ENCODE measurements around the gene MAP7D3.
A peak's percentile ranks its signal among the peaks of the same experiment; 100 is the strongest.

Gene MAP7D3

DNA sequence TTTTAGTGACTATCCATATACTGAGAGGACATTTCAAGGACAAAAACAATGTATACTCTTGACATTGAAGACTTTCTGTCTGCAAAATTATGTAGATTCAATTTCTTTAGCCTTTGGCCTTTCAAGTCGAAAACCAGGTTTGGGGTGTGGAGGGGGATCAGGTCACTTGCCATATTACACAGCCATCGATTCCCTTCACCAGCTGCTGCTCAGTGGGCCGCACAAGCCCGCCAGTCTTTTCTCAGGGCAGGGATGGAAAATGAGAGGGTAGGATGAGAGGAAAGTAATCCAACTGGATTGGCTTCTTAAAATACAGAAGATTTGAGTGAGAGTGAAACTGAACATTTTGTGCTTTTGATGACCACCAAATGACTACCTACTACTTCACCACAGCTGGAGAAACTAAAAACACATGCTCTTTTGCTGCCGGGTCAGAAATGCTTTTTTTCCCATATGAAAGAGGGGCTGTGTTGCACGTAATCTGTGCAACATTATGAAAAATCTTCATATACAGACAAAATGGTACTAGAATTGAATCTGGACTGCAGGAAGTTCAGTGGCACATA is 52.4 kb downstream of the MAP7D3 start:
- Histone ChIP-seq H3K4me2 (no peak overlapping the region), H3K4me3 (no peak overlapping the region), H3K36me3 (no peaks in the 10 kb centered on the region), H3K9ac (no peak overlapping the region), H3K4me1 (peaks cover 7 to 60% (median 35%) of the 10 kb centered on the region in 10 experiments), H3K27ac (no peak overlapping the region), H3K27me3 (peaks cover 93 to 100% (median 97%) of the 10 kb centered on the region in 11 experiments), H4K20me1 (no peaks in the 10 kb centered on the region; a peak in 1 of 22 replicates), H3K9me3 (replicated peaks in 1 of 11) (no peaks in the 10 kb centered on the region)
- no peak for TF ChIP-seq Cebpa-rat (IDR thresholded peaks at IDR 0.05)

- H3K27ac ChIP-seq, result no peak overlapping the region
- no peak for TF ChIP-seq Cebpa-rat (IDR thresholded peaks at IDR 0.05)
- peaks cover 15 to 62% (median 42%) of the 10 kb centered on the region in 10 experiments for H3K4me1 ChIP-seq
- no peak overlapping the region for H3K9ac ChIP-seq
- H3K4me3 ChIP-seq, result no peak overlapping the region
- no peaks in the 10 kb centered on the region for H3K9me3 ChIP-seq (replicated peaks in 1 of 11)
- H3K4me2 ChIP-seq, result peak overlapping the region in 2 of 11 experiments; percentile 27 to 53; a peak in 3 of 22 replicates
- H4K20me1 ChIP-seq, result no peaks in the 10 kb centered on the region; a peak in 1 of 22 replicates
- no peaks in the 10 kb centered on the region for H3K36me3 ChIP-seq
- H3K27me3 ChIP-seq, result peaks cover 92 to 100% (median 97%) of the 10 kb centered on the region in 11 experiments
These were observed 53.2 kb downstream of the MAP7D3 start for GRCh38 chrX:136198010-136198409.

DNA sequence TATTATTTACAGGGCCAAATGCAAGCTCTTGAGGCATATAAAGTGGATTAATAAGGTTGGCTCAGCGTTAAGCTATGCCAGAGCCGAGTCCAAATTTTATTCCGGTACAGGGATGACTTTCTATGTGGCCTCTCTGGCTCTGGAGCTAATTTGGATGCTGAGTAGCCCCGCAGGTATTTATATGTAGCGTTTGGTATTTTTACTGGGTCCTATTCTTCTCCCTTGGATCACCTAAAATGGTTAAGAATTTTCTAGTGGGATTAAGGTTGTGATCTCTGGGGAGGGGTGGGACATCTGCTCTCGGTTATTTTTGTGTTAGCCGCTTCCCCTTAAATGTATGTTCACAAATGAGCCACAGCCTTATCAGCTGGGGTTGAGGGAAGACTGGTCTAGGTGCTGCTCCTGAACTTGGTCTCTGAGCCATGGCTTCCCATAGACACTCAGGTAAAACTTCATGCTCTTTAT is 54.5 kb downstream of the MAP7D3 start:
- Histone ChIP-seq H4K20me1 (no peaks in the 10 kb centered on the region), H3K36me3 (no peaks in the 10 kb centered on the region), H3K4me3 (no peak overlapping the region), H3K4me2 (peak overlapping the region in 10 of 11 experiments; percentile 15 to 56 (median 39); a peak in 19 of 22 replicates), H3K27ac (peak overlapping the region in 6 of 11 experiments; percentile 1 to 52 (median 24); a peak in 5 of 22 replicates), H3K9me3 (replicated peaks in 1 of 11) (no peaks in the 10 kb centered on the region), H3K4me1 (peaks cover 27 to 75% (median 55%) of the 10 kb centered on the region in 10 experiments), H3K9ac (no peak overlapping the region), H3K27me3 (peaks cover 92 to 100% (median 97%) of the 10 kb centered on the region in 11 experiments)
- no peak for TF ChIP-seq Cebpa-rat (IDR thresholded peaks at IDR 0.05)

DNA sequence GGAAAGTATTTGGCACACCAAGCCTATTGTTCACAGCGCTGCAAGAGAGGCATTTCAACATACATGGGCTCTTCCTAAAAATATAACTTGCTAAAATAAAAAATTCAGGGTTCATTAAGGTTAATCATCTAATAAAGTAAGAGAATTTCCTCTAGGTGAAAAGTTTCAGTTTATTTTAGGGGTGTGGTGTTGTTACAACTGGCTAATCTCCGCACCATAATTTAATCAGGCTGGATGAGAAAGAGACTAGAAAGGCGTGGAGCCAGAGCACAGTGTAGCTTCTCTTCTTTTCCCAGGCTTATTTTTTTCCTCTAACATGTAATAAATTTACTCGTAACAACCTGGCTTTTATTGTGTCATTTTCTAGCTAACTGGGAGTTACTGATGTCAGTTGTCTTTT is 56.0 kb downstream of the MAP7D3 start:
- peaks cover 42 to 88% (median 67%) of the 10 kb centered on the region in 10 experiments for H3K4me1 ChIP-seq
- no peak overlapping the region for H3K9ac ChIP-seq
- no peaks in the 10 kb centered on the region for H3K36me3 ChIP-seq
- no peak for TF ChIP-seq Cebpa-rat (IDR thresholded peaks at IDR 0.05)
- H3K4me3 ChIP-seq, result no peak overlapping the region
- peak overlapping the region in 3 of 11 experiments; percentile 53 to 75 (median 67); a peak in 2 of 22 replicates for H3K4me2 ChIP-seq
- H3K9me3 ChIP-seq (replicated peaks in 1 of 11), result no peaks in the 10 kb centered on the region
- H3K27me3 ChIP-seq, result peaks cover 92 to 100% (median 99%) of the 10 kb centered on the region in 11 experiments
- no peaks in the 10 kb centered on the region for H4K20me1 ChIP-seq
- H3K27ac ChIP-seq, result peak overlapping the region in 2 of 11 experiments; percentile 42 to 76; a peak in 2 of 22 replicates

GRCh38 chrX:136194536-136194935 is 56.7 kb downstream of the MAP7D3 start:
- no peak overlapping the region for H3K9ac ChIP-seq

GRCh38 chrX:136193771-136194170 is 57.4 kb downstream of the MAP7D3 start:
- Histone ChIP-seq H3K4me1 (peaks cover 49 to 95% (median 68%) of the 10 kb centered on the region in 10 experiments), H3K27ac (peak overlapping the region in 10 of 11 experiments; percentile 21 to 77 (median 74); a peak in 17 of 22 replicates), H3K9me3 (replicated peaks in 1 of 11) (no peaks in the 10 kb centered on the region), H3K9ac (peak overlapping the region in 8 of 11 experiments; percentile 6 to 64 (median 50); a peak in 12 of 22 replicates), H3K4me2 (peak overlapping the region; percentile 47 to 80 (median 68)), H4K20me1 (no peaks in the 10 kb centered on the region), H3K36me3 (no peaks in the 10 kb centered on the region), H3K27me3 (peaks cover 94 to 100% (median 100%) of the 10 kb centered on the region in 11 experiments), H3K4me3 (peak overlapping the region in 7 of 10 experiments; percentile 3 to 49 (median 18); a peak in 9 of 20 replicates)
- TF ChIP-seq Cebpa-rat (IDR thresholded peaks at IDR 0.05), result no peak

More at GRCh38 chrX:136194536-136194935, 56.7 kb downstream of the MAP7D3 start:
- H3K36me3 ChIP-seq, result no peaks in the 10 kb centered on the region
- peak overlapping the region in 5 of 11 experiments; percentile 60 to 80 (median 75); a peak in 7 of 22 replicates for H3K4me2 ChIP-seq
- TF ChIP-seq Cebpa-rat (IDR thresholded peaks at IDR 0.05), result no peak
- peaks cover 49 to 90% (median 69%) of the 10 kb centered on the region in 10 experiments for H3K4me1 ChIP-seq
- no peaks in the 10 kb centered on the region for H3K9me3 ChIP-seq (replicated peaks in 1 of 11)
- H4K20me1 ChIP-seq, result no peaks in the 10 kb centered on the region
- H3K27ac ChIP-seq, result peak overlapping the region in 7 of 11 experiments; percentile 71 to 77 (median 75); a peak in 12 of 22 replicates
- peaks cover 94 to 100% (median 100%) of the 10 kb centered on the region in 11 experiments for H3K27me3 ChIP-seq
- no peak overlapping the region for H3K4me3 ChIP-seq

DNA sequence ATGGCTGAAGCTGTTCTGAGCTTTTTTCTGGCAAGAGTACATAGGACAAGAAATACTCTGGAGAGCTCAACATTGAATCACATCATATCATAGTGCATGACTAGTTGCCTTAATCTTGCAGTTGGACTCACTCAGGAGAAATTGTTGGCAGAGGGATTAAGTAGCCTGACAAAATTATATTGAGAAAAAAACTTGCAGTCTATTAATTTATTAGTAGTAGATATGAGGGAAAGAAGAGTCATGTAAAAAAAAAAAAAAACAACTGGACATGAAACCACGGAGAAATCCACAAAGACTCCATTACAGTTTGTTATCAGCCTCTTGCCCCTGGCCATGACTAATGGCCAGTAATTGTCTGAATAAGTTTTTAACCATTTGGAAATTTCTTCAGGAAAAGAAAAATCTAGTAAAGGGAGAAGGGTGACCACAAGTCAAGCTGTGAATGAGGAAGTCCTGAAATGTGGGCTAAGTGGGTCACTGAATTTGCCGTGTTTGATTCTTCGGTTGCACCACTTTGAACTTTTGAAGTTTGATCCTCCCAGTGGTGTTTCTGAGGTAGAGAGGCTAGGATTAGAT is 58.3 kb downstream of the MAP7D3 start:
- Histone ChIP-seq H4K20me1 (no peaks in the 10 kb centered on the region), H3K4me1 (peaks cover 49 to 90% (median 68%) of the 10 kb centered on the region in 10 experiments), H3K27me3 (peaks cover 94 to 100% (median 100%) of the 10 kb centered on the region in 11 experiments), H3K4me2 (peak overlapping the region; percentile 47 to 80 (median 68)), H3K4me3 (peak overlapping the region in 6 of 10 experiments; percentile 3 to 49 (median 28); a peak in 7 of 20 replicates), H3K27ac (peak overlapping the region in 10 of 11 experiments; percentile 21 to 77 (median 74); a peak in 18 of 22 replicates), H3K9ac (peak overlapping the region in 10 of 11 experiments; percentile 9 to 64 (median 44); a peak in 15 of 22 replicates), H3K36me3 (no peaks in the 10 kb centered on the region), H3K9me3 (replicated peaks in 1 of 11) (no peaks in the 10 kb centered on the region)
- TF ChIP-seq Cebpa-rat (IDR thresholded peaks at IDR 0.05), result no peak

GRCh38 chrX:136192135-136192534 is 59.1 kb downstream of the MAP7D3 start:
- peak overlapping the region in 10 of 11 experiments; percentile 21 to 77 (median 74); a peak in 19 of 22 replicates for H3K27ac ChIP-seq
- peaks cover 89 to 100% (median 99%) of the 10 kb centered on the region in 11 experiments for H3K27me3 ChIP-seq
- peaks cover 44 to 82% (median 62%) of the 10 kb centered on the region in 10 experiments for H3K4me1 ChIP-seq
- TF ChIP-seq Cebpa-rat (IDR thresholded peaks at IDR 0.05), result no peak
- no peaks in the 10 kb centered on the region for H3K9me3 ChIP-seq (replicated peaks in 1 of 11)
- H3K36me3 ChIP-seq, result no peaks in the 10 kb centered on the region
- no peak overlapping the region for H3K4me3 ChIP-seq
- peak overlapping the region; percentile 47 to 80 (median 68); a peak in 19 of 22 replicates for H3K4me2 ChIP-seq
- H4K20me1 ChIP-seq, result no peaks in the 10 kb centered on the region
- H3K9ac ChIP-seq, result peak overlapping the region in 8 of 11 experiments; percentile 15 to 64 (median 45); a peak in 7 of 22 replicates
